SK-N-SH (cell line): ENCODE measurements around the gene RCSD1. TPM values are rescaled to one million over a fixed set of nuclear protein-coding genes. Genes with fewer than 3 reads are reported as not detected.

Source experiments
- CTCF ChIA-PET: fragments of 300-600, 350-600 bp; formaldehyde crosslinking; extraction: SDS; loops from one replicate; lab custom pipeline; 2021; lab: Yijun Ruan, JAX
- POLR2A ChIA-PET: fragments of 350-600 bp; sonication (Branson Sonifier 250); formaldehyde crosslinking; extraction: SDS; loops from one replicate; lab custom pipeline; 2020; ENCODE audit warnings: antibody characterized with exemption, inconsistent platforms; lab: Yijun Ruan, JAX
- DNase-seq: peaks from one replicate; pipeline ENCODE4 v3.0.0; 2012
- H2AFZ ChIP-seq: fragments of 200-600 bp; sonication (generic); 2 replicates; pipeline ENCODE4 v1.8.1; 2016; ENCODE audit warnings: antibody characterized with exemption, mild to moderate bottlenecking, low read depth
- H3F3A ChIP-seq: fragments of 200-600 bp; sonication (generic); replicated peaks from 2 replicates; pipeline ENCODE3; 2016; ENCODE audit warnings: antibody characterized with exemption, mild to moderate bottlenecking; ENCODE audit not compliant: insufficient read depth
- H3K27ac ChIP-seq, 2 experiments: fragments of 200-500 bp in 1 of 2; fragments of 200-600 bp in 1 of 2; sonication (Bioruptor generic) in 1 of 2; sonication (generic), shearing (Covaris generic) in 1 of 2; 2 replicates each; pipeline versions ENCODE4 v1.5.1 to v1.6.1; 2014 to 2016; ENCODE audit warnings: low read depth in 2 of 2, inconsistent platforms in 1 of 2, low read length in 1 of 2, mild to moderate bottlenecking in 1 of 2, mixed read lengths in 1 of 2
- H3K27me3 ChIP-seq: fragments of 200-600 bp; sonication (generic), shearing (Covaris generic); 2 replicates; pipeline ENCODE4 v1.6.1; 2016; ENCODE audit warnings: mixed run types; ENCODE audit not compliant: insufficient read depth
- H3K36me3 ChIP-seq, 2 experiments: fragments of 200-500 bp in 1 of 2; fragments of 200-600 bp in 1 of 2; sonication (Bioruptor generic) in 1 of 2; sonication (generic) in 1 of 2; replicated peaks in 1 of 2; 2 replicates each; pipeline versions ENCODE3 to v1.5.1; 2014 to 2016; ENCODE audit warnings: low read length in 1 of 2, mild to moderate bottlenecking in 1 of 2; ENCODE audit not compliant: insufficient read depth in 2 of 2, control insufficient read depth in 1 of 2
- H3K4me1 ChIP-seq, 2 experiments: fragments of 200-500 bp in 1 of 2; fragments of 200-600 bp in 1 of 2; sonication (Bioruptor generic) in 1 of 2; sonication (generic), shearing (Covaris generic) in 1 of 2; 2 replicates each; pipeline versions ENCODE4 v1.5.1 to v1.6.1; 2014 to 2016; ENCODE audit warnings: low read depth in 1 of 2, low read length in 1 of 2, mixed run types in 1 of 2; ENCODE audit not compliant: insufficient read depth in 2 of 2, control insufficient read depth in 1 of 2
- H3K4me2 ChIP-seq: fragments of 200-600 bp; sonication (generic), shearing (Covaris generic); 2 replicates; pipeline ENCODE4 v1.6.1; 2017; ENCODE audit warnings: mixed run types
- H3K4me3 ChIP-seq, 2 experiments: fragments of 200-500 bp in 1 of 2; fragments of 200-600 bp in 1 of 2; sonication (Bioruptor generic) in 1 of 2; sonication (generic), shearing (Covaris generic) in 1 of 2; 2 replicates each; pipeline versions ENCODE4 v1.5.1 to v1.8.1; 2014 to 2016; ENCODE audit warnings: low read depth in 2 of 2, inconsistent platforms in 1 of 2, low read length in 1 of 2, mild to moderate bottlenecking in 1 of 2, mixed read lengths in 1 of 2, moderate library complexity in 1 of 2
- H3K79me2 ChIP-seq: fragments of 200-600 bp; sonication (generic); 2 replicates; pipeline ENCODE4 v1.8.1; 2017; ENCODE audit warnings: mild to moderate bottlenecking; ENCODE audit not compliant: insufficient read depth
- H3K9ac ChIP-seq: fragments of 200-600 bp; sonication (generic); 2 replicates; pipeline ENCODE4 v1.6.1; 2017; ENCODE audit warnings: mixed run types
- H3K9me2 ChIP-seq: fragments of 200-600 bp; sonication (generic); 2 replicates; pipeline ENCODE4 v1.6.1; 2017; ENCODE audit warnings: mixed run types
- H3K9me3 ChIP-seq: fragments of 200-600 bp; sonication (generic); 2 replicates; pipeline ENCODE4 v1.6.1; 2017; ENCODE audit warnings: mixed run types, mild to moderate bottlenecking, moderate library complexity
- H4K20me1 ChIP-seq: fragments of 200-600 bp; sonication (generic); 2 replicates; pipeline ENCODE4 v1.6.1; 2017; ENCODE audit warnings: mild to moderate bottlenecking, mixed run types; ENCODE audit not compliant: insufficient read depth
- CHD2 ChIP-seq: fragments of 150-350 bp; IDR thresholded peaks from 2 replicates; pipeline ENCODE4 v1.6.1; 2018; ENCODE audit warnings: low read length; ENCODE audit not compliant: partially characterized antibody
- CTCF ChIP-seq: fragments of 200-600 bp; sonication (generic); IDR thresholded peaks from 2 replicates; pipeline ENCODE4 v1.6.1; 2017; ENCODE audit warnings: antibody characterized with exemption, mild to moderate bottlenecking, moderate library complexity
- EP300 ChIP-seq, 2 experiments: IDR thresholded peaks; 2 replicates each; pipeline versions ENCODE4 v1.4.0 to v1.6.1; 2012; ENCODE audit warnings: borderline replicate concordance in 1 of 2, low read depth in 1 of 2, low read length in 1 of 2
- FOXJ3 ChIP-seq: sonication (generic); formaldehyde crosslinking; IDR thresholded peaks from 2 replicates; pipeline ENCODE4 v1.5.1; 2020; ENCODE audit warnings: mild to moderate bottlenecking, missing genetic modification reagents
- FOXM1 ChIP-seq: IDR thresholded peaks from 2 replicates; pipeline ENCODE4 v1.4.0; 2012; ENCODE audit warnings: low read depth, mild to moderate bottlenecking
- GABPA ChIP-seq: IDR thresholded peaks from 2 replicates; pipeline ENCODE4 v1.4.0; 2012; ENCODE audit warnings: low read depth, mild to moderate bottlenecking
- GATA2 ChIP-seq: sonication (generic); formaldehyde crosslinking; IDR thresholded peaks from 2 replicates; pipeline ENCODE4 v1.5.0; 2020; ENCODE audit warnings: mild to moderate bottlenecking, missing genetic modification reagents
- NRF1 ChIP-seq: IDR thresholded peaks from 2 replicates; pipeline ENCODE4 v1.6.1; 2012; ENCODE audit warnings: low read depth, mild to moderate bottlenecking, low read length
- REST ChIP-seq: IDR thresholded peaks from 2 replicates; pipeline ENCODE4 v1.6.1; 2012; ENCODE audit warnings: mild to moderate bottlenecking, low read depth, low read length, moderate library complexity
- USF1 ChIP-seq: IDR thresholded peaks from 2 replicates; pipeline ENCODE4 v1.4.0; 2012; ENCODE audit warnings: low read depth, borderline replicate concordance
- USF2 ChIP-seq: fragments of 150-350 bp; IDR thresholded peaks from 2 replicates; pipeline ENCODE4 v1.6.1; 2017; ENCODE audit warnings: antibody characterized with exemption, low read length, low read depth, borderline replicate concordance
- YY1 ChIP-seq: IDR thresholded peaks from 2 replicates; pipeline ENCODE4 v1.4.0; 2012; ENCODE audit warnings: low read depth, mild to moderate bottlenecking
- WGBS: methylation state at CpG from one replicate; pipeline ENCODE4 v1.1.6; 2017; ENCODE audit warnings: low lambda C conversion rate; 5-methylcytosine and 5-hydroxymethylcytosine counted together
- polyA plus RNA-seq, 3 experiments: library from polyadenylated mRNA; depleted of rRNA; stranded (reverse); fragments of >200 nt; gene quantifications; 2 replicates each; pipeline ENCODE4 v1.2.3, GENCODE V29; 2012

The RCSD1 gene
- polyA plus RNA-seq, 1 of the 3 experiments (the other 2 are of a cell fraction), result 0.02 TPM

- no peaks in the 10 kb centered on the region for H3K9me2 ChIP-seq
- H2AFZ ChIP-seq, result no peak overlapping the region
- H3K4me3 ChIP-seq, result no peak overlapping the region
- peaks cover 10 to 13% of the 10 kb centered on the region in 2 experiments; a peak in 3 of 4 replicates for H3K4me1 ChIP-seq
- no peak overlapping the region for H3K4me2 ChIP-seq
- no peak for DNase-seq
- ChIA-PET POLR2A (no interaction called here), CTCF (interaction anchor here (1.0 to 2.4 kb wide), 2 partner anchors 20 to 61 kb away, joined by 3 to 8 read pairs; no protein-coding TSS in a partner anchor)
- H3F3A ChIP-seq, result peaks cover 10% of the 10 kb centered on the region
- no peak overlapping the region for H3K27ac ChIP-seq
- H3K27me3 ChIP-seq, result no peaks in the 10 kb centered on the region
- peaks cover 0 to 3% of the 10 kb centered on the region in 2 experiments for H3K36me3 ChIP-seq
- no peak for TF ChIP-seq FOXJ3 (CRISPR knock-in tag)
- TF ChIP-seq CTCF, result no peak
- no peak for TF ChIP-seq REST
- no peak for TF ChIP-seq YY1
- no peak for TF ChIP-seq NRF1
- TF ChIP-seq CHD2, result no peak
- TF ChIP-seq EP300 (IDR thresholded peaks at IDR 0.05; ENCODE audit: borderline replicate concordance in 1 of 2, low read depth in 1 of 2, low read length in 1 of 2), result no peak
- TF ChIP-seq GATA2 (CRISPR knock-in tag), result no peak
- TF ChIP-seq GABPA, result no peak
- no peak for TF ChIP-seq FOXM1
- no peak for TF ChIP-seq USF1
- TF ChIP-seq USF2, result no peak
- no peaks in the 10 kb centered on the region for H3K79me2 ChIP-seq
- no peak overlapping the region for H3K9ac ChIP-seq
- WGBS, result 90% methylated on average over 6 of the region's 6 CpGs
- H4K20me1 ChIP-seq, result no peaks in the 10 kb centered on the region
- H3K9me3 ChIP-seq, result no peaks in the 10 kb centered on the region
Measured at GRCh38 chr1:167668108-167668507, 38.1 kb downstream of the RCSD1 start.
